Measurements from ENCODE around the gene KRT75.

DNA sequence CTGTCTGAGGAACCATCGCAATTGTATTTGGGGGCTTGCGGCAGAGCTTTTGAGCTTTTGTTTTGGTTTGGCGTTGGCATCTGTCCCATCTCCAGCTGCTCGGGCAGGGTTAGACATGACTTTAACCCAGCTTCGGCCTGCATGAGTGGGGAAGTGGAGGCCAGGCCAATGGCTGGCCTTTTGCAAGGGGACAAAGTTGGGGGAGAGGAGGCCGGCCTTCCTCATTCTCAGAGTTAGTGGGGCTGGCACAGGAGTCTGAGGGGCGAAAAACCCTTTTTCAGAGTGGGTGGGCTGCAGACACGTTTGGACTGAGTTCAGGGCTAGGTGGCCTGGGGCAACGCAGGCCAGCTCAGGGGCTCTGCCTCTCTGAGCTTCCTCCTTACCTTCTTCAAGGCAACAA lies 33.3 kb downstream of the KRT75 start:
- TF ChIP-seq CTCF (IDR thresholded peaks at IDR 0.05) (no peak), MYBL2 (CRISPR knock-in tag; IDR thresholded peaks at IDR 0.05) (no peak), TEAD1 (CRISPR knock-in tag; IDR thresholded peaks at IDR 0.05) (no peak)
- TF ChIP-seq, protein P1, sequence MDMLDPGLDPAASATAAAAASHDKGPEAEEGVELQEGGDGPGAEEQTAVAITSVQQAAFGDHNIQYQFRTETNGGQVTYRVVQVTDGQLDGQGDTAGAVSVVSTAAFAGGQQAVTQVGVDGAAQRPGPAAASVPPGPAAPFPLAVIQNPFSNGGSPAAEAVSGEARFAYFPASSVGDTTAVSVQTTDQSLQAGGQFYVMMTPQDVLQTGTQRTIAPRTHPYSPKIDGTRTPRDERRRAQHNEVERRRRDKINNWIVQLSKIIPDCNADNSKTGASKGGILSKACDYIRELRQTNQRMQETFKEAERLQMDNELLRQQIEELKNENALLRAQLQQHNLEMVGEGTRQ (CRISPR knock-in tag; IDR thresholded peaks at IDR 0.05): no peak
